Measurements from ENCODE around the gene TAS2R16. TPM values are rescaled to one million over a fixed set of nuclear protein-coding genes. Genes with fewer than 3 reads are reported as not detected.

Gene TAS2R16
- total RNA-seq, 1 experiment from 2014 or later: not detected

- TF ChIP-seq TCF7L2 (IDR thresholded peaks at IDR 0.05; ENCODE audit: borderline replicate concordance, extremely low read depth, insufficient read depth, insufficient read length) (no peak), MAX (IDR thresholded peaks at IDR 0.05) (no peak), JUND (IDR thresholded peaks at IDR 0.05) (no peak), CBX3 (IDR thresholded peaks at IDR 0.05; ENCODE audit: low read depth) (no peak), SIN3A (IDR thresholded peaks at IDR 0.05; ENCODE audit: low read depth) (no peak), ZNF274 (IDR thresholded peaks at IDR 0.05; ENCODE audit: low read depth, low read length) (no peak), FOSL1 (IDR thresholded peaks at IDR 0.05; ENCODE audit: low read depth) (no peak), ZFX (IDR thresholded peaks at IDR 0.05) (no peak), ELF1 (IDR thresholded peaks at IDR 0.05; ENCODE audit: borderline replicate concordance, low read depth) (no peak), SRF (IDR thresholded peaks at IDR 0.05; ENCODE audit: low read depth) (no peak)
Observed at GRCh38 chr7:123028339-123028738, 32.8 kb upstream of the TAS2R16 start (continued).

GRCh38 chr7:123026251-123026650 is 30.8 kb upstream of the TAS2R16 start:
- no peaks in the 10 kb centered on the region for H4K20me1 ChIP-seq (ENCODE audit: insufficient read depth)
- DNase-seq (ENCODE audit: low read depth, low spot score) (no peak), ATAC-seq (no peak)
- BruUV-seq (replicated peaks): no TSS peak
- no peak overlapping the region for H3K9ac ChIP-seq (ENCODE audit: low read length)
- CTCF ChIA-PET: no interaction called here
- no peak for TF ChIP-seq JUND (IDR thresholded peaks at IDR 0.05)
- TF ChIP-seq EGR1 (IDR thresholded peaks at IDR 0.05; ENCODE audit: low read depth): no peak
- no peak for TF ChIP-seq ATF3 (IDR thresholded peaks at IDR 0.05)
- no peak for TF ChIP-seq MAX (IDR thresholded peaks at IDR 0.05)
- TF ChIP-seq REST (IDR thresholded peaks at IDR 0.05; ENCODE audit: low read depth): no peak
- H3K79me2 ChIP-seq (ENCODE audit: insufficient read depth, low read length): no peaks in the 10 kb centered on the region
- H3K4me3 ChIP-seq (replicated peaks in 1 of 2; ENCODE audit: low read depth in 1 of 2, low read length in 2 of 2): no peak overlapping the region
- no peaks in the 10 kb centered on the region for H3K4me1 ChIP-seq (ENCODE audit: control insufficient read depth in 1 of 2, insufficient read depth in 2 of 2, low read length in 2 of 2)
- no peak overlapping the region for H3K4me2 ChIP-seq (ENCODE audit: low read length)
- no peak overlapping the region for H2AFZ ChIP-seq (ENCODE audit: low read depth, low read length, poor library complexity, severe bottlenecking)
- H3K9me2 ChIP-seq (ENCODE audit: insufficient read depth): no peaks in the 10 kb centered on the region
- intact Hi-C loops (cut with micrococcal nuclease): no loop called here
- no peaks in the 10 kb centered on the region for H3K9me3 ChIP-seq (ENCODE audit: control insufficient read depth in 1 of 2, insufficient read depth in 1 of 2, low read depth in 1 of 2, low read length in 2 of 2)
- no peaks in the 10 kb centered on the region for H3K27me3 ChIP-seq (ENCODE audit: insufficient read depth, low read length)
- no peaks in the 10 kb centered on the region for H3K36me3 ChIP-seq (ENCODE audit: control insufficient read depth in 1 of 2, insufficient read depth in 2 of 2, low read length in 2 of 2)
- POLR2A ChIA-PET: no interaction called here
- RAD21 ChIA-PET (ENCODE audit: low non-redundant PET in 1 of 2, low total read pairs in 2 of 2, uncharacterized antibody in 2 of 2, unreplicated experiment in 2 of 2): no interaction called here
- H3K27ac ChIP-seq (ENCODE audit: low read depth, low read length): no peak overlapping the region

Measured in HCT116 (cell line).